Esophagus mucosa (tissue), 1 donor: ENCODE data around the gene WBP2NL. TPM values are rescaled to one million over a fixed set of nuclear protein-coding genes. Genes with fewer than 3 reads are reported as not detected.

Experiments
- ATAC-seq: fragments of 200-7000 bp; cut with Tn5 transposase; one replicate; pipeline ENCODE4 v1.9.1; 2020
- total RNA-seq: library from RNA; stranded (reverse); gene quantifications from one replicate; pipeline ENCODE4 v1.2.4, GENCODE V29; 2023
- donor health status: DM: yes; HTN: yes; CAD: no.

WBP2NL gene
- total RNA-seq, 1 donor from 2014 or later: 0.60 TPM

- no peak for ATAC-seq
Observed at GRCh38 chr22:41979423-41980250, 19.0 kb upstream of the WBP2NL start.

DNA sequence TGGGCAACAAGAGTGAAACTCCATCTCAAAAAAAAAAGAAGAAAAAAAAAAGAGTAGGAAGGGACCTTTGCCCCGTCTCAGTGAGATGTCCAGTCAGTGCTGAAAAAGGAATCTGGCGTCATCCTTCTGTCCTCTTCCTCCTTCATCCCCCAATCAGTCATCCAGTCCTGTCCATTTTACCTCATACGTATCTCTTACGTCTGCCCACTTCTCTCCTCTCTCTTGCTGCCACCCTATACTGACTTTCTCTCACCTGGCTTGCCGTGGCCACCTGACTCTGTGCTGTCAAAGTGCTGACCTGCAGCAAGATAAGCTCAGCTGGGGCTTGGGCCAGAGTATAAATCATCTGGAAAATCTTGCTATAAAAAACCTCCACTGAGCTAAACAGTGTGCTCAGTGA, 15.7 kb upstream of the WBP2NL start:
- ATAC-seq: no peak

DNA sequence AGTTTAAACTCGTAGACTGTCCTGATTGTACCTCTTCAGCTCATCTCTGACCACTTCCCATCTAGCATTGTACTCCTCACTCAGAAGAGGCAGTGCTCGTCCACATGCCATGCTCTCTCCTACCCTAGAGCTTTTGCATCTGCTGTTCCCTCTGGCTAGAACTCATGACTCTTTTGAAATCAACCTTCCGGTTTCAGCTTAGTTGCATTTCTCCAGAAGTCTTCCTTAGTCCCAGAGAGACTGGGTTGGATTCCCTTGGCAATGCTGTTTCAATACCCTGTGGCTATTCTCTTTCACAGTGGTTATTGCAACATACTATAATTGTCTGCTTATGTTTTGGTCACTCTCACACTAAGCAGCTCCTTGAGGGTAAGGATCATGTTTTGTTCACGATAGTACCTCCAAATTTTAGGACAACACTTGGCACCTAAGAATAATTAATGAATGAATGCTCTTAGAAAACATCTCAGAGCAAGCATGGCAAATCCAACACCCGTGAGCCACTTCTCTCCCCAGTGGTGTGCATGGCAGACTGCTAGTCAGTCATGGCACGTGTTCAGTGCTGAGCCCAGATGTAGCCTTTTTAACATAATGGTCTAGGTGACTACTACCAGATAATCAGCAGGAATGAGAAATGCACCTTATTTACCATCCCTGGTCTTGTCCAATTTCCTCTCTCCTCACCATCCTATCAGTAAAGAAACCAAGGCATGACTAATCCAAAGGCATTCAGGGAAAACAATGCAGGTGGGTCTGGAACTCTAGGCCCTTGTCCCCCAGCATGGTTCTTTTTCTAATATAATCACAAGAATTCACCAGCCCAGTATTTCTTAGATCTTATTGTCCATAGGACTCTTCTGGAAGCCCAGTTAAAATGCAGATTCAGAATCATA, 14.8 kb upstream of the WBP2NL start:
- peak; percentile 10 for ATAC-seq

- no peak for ATAC-seq
Observed at GRCh38 chr22:41987276-41987675, 11.3 kb upstream of the WBP2NL start.

DNA sequence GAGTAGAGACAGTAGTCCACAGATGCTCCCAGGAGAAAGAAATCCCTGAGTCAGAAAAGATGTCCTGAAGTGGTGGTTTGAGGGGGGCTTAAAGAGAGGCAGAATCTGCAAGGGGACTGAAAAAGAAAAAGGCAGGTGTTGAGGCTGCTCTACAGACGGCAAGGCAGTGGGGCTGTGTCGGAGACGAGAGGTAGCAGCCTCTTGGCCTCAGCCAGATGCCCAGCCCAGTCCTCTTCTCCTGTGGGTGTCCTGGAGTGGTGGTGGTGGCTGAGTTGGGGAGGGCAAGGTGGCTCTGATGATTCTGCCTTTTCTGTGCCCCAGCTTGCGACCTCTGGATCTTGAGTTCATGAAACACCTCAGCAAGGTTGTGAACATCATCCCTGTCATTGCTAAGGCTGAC, 9.3 kb upstream of the WBP2NL start:
- no peak for ATAC-seq

GRCh38 chr22:41991111-41991510, 7.5 kb upstream of the WBP2NL start:
- no peak for ATAC-seq

DNA sequence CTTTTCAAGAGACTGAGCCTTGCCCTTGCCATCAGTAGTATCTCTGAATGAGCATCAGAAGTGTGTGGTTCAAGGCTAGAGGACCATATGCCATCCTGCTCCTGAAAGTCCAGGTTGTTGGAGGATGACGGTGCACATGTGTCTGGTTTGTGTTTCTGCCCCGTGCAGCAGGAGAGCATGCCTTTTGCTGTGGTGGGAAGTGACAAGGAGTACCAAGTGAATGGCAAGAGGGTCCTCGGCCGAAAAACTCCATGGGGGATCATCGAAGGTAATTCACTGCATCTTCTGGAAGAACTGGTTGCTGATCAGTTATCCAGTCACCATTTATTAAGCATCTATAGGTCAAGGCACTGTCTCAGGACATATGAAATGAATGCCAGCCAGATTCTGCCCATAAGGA, 6.1 kb upstream of the WBP2NL start:
- no peak for ATAC-seq

GRCh38 chr22:41995211-41995610, 3.4 kb upstream of the WBP2NL start:
- no peak for ATAC-seq

DNA sequence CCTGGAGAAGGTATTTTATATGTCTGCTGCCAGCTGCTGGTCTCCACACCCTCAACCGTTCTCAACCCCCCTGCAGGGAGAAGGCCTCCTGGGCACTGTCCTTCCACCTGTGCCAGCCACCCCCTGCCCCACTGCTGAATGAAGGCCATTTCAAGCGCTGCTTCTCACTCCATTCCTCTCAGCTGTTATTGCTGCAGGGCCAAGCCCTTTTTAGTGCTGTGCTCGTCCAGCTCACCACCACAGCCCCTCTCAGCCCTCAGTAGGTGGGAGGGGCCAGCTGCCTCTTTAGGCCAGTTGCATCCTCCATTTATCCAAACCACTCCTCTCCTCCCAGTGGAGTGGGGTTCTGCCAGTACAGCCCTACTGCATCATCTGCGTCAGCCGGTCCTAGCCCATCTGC, 1.8 kb upstream of the WBP2NL start:
- ATAC-seq: no peak

GRCh38 chr22:42000466-42000865, 1.9 kb downstream of the WBP2NL start:
- ATAC-seq: no peak

GRCh38 chr22:42001121-42001520, 2.5 kb downstream of the WBP2NL start:
- no peak for ATAC-seq

DNA sequence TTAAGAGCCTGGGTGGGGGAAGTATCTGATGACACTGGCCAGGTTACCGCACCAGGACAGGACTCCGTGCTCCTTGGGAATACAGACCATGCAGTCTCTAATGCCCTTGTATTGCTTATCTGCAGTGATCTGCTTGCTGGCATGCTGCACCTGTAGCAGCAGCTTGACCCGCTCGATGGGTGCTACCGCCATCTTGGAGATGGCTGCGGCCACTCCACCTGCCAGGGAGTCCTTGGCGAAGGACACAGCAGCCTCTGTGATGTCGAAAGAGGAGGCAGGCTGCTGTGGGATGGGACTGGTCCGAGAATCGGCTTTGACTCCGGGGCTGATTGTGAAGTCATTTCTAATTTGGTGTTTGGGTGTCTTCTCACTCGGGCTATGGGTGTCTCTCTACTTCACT, 3.1 kb downstream of the WBP2NL start:
- no peak for ATAC-seq

DNA sequence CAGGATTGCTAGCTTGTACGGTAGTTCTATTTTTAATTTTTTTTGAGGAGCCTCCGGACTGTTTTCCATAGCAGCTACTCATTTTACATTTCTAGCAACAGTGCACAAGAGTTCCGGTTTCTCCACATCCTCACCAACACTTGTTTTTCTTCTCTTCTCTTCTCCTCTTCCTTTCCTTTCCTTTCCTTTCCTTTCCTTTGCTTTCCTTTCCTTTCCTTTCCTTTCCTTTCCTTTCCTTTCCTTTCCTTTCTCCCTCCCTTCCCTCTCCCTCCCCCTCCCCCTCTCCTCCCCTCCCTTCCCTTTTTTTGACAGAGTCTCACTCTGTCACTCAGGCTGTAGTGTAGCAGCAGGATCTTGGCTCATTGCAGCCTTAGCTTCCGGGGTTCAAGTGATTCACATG, 9.3 kb downstream of the WBP2NL start:
- ATAC-seq: no peak

- ATAC-seq: no peak
Observed at GRCh38 chr22:42010778-42011177, 12.2 kb downstream of the WBP2NL start.

DNA sequence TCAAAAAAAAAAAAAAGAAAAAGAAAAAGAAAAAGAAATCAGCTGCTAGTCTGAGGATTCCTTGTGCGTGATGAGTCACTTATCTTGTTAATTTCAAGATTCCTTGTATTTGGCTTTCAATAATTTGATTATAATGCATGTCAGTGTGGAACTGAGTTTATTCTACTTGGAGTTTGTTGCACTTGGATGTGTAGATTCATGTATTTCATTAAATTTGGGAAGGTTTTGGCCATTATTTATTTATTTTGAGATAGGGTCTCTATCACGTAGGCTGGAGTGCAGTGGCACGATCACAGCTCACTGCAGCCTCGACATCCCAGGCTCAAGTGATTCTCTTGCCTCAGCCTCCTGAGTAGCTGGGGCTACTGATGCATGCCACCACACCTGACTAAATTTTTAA, 14.8 kb downstream of the WBP2NL start:
- no peak for ATAC-seq

DNA sequence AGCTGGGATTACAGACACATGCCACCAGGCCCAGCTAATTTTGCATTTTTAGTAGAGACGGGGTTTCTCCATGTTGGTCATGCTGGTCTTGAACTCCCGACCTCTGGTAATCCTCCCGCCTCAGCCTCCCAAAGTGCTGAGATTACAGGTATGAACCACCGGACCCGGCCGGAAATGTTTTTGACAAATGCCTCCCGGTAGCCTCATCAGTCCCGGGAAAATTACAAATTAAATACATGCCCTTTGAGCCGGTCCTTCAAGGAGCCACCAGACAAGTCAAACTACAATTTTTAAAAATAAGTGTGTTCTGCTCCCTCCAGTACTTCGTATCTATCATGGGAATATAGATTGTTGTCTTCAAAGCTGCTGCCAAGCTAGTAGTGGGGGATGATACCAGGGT, 17.5 kb downstream of the WBP2NL start:
- no peak for ATAC-seq

DNA sequence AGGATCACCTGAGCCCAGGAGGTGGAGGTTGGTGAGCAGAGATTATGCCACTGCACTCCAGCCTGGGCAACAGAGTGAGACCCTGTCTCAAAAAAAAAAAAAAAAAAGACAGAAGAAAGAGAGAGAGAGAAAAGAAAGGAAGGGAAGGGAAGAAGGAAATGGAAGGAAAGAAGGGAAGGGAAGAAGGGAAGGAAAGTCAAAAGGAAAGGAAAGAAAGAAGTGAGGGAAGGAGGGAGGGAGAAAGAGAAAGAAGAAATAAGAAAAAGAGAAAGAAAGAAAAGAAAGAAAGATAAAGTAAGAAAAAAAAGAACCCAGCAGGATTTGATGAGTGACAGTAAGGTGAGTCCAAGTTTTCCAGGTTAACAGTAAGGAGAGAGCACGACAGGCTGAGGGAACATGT, 19.6 kb downstream of the WBP2NL start:
- no peak for ATAC-seq

DNA sequence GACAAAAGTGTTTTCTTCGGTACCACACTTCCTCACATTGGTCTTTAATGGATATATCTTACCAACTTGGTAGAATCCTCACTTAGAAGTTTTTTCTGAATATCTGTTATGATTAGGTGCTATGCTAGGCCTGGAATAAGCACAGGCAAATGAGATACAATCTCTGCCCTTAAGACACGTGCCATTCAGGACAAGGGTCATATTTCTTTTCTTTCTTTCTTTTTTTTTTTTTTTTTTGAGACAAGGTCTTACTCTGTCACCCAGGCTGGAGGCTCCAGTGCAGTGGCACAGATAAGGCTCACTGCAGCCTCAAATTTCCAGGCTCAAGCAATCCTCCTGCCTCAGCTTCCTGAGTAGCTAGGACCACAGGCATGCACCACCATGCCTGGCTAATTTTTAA, 23.0 kb downstream of the WBP2NL start:
- ATAC-seq: no peak

GRCh38 chr22:42022162-42022847, 23.7 kb downstream of the WBP2NL start:
- ATAC-seq: peak; percentile 94

DNA sequence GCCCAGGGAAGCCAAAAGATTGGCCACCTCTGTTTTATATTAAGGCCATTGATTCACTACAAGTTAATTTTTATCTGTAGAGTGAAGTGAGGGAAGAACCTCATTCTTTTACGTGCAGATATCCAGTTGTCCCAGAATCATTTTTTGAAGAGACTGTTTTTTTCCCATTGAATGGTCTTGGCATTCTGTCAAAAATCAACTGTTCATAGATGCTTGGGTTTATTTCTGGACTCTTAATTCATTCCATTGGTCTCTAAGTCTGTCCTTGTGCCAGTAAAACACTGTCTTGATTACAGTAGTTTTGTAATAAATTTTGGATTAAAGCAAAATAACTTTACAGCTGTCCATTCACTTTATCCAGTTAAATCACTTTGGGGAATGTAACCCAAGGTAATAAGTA, 26.8 kb downstream of the WBP2NL start:
- no peak for ATAC-seq

GRCh38 chr22:42026705-42027104, 28.1 kb downstream of the WBP2NL start:
- no peak for ATAC-seq

- no peak for ATAC-seq
Observed at GRCh38 chr22:42033263-42034181, 34.9 kb downstream of the WBP2NL start.
